ENCODE data around the gene HOXA11.

DNA sequence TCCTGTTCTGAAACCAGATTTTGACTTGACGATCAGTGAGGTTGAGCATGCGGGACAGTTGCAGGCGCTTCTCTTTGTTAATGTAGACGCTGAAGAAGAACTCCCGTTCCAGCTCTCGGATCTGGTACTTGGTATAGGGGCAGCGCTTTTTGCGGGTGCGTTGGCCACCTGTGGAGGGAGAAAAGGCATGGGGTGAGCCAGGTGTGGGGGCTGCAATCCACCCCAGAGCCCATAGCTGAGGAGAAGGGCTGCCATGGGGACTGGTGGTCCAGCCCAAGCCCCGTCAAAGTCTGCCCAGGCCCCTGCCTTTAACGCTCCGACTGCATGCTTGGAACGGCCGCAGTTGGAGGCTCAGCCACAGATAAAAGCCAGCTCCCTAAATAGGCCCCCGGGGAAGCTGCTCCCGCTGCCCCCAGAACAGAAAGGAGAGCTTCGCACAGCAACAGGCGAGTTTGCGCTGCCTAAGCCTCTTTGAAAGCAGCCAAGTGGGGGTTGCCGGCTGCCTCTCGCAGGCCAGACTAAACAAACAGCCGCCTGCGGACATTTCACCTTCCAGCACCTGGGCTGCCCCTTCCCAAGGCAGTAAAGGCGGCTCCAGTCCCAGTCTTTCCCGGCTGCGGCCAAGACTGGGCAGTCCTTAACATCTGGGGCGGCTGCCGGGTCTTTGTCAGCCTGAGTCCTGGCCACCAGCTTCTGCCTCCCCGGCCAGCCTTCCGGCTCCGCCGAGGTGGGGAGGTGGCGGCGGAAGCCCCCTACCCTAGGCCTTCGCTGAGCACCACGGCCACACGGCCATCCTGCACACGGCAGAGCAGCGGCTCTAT lies 2.0 kb downstream of the HOXA11 start:
- TF ChIP-seq, protein P1, sequence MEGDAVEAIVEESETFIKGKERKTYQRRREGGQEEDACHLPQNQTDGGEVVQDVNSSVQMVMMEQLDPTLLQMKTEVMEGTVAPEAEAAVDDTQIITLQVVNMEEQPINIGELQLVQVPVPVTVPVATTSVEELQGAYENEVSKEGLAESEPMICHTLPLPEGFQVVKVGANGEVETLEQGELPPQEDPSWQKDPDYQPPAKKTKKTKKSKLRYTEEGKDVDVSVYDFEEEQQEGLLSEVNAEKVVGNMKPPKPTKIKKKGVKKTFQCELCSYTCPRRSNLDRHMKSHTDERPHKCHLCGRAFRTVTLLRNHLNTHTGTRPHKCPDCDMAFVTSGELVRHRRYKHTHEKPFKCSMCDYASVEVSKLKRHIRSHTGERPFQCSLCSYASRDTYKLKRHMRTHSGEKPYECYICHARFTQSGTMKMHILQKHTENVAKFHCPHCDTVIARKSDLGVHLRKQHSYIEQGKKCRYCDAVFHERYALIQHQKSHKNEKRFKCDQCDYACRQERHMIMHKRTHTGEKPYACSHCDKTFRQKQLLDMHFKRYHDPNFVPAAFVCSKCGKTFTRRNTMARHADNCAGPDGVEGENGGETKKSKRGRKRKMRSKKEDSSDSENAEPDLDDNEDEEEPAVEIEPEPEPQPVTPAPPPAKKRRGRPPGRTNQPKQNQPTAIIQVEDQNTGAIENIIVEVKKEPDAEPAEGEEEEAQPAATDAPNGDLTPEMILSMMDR (IDR thresholded peaks at IDR 0.05 in 4 of 5, conservative IDR thresholded peaks at IDR 0.05 in 1 of 5): no peak
- TF ChIP-seq POLR2A (IDR thresholded peaks at IDR 0.05): no peak

Data from gastrocnemius medialis (tissue), 4 donors.